H1 (cell line): ENCODE data around the gene GNAI1. TPM values are rescaled to one million over a fixed set of nuclear protein-coding genes. Genes with fewer than 3 reads are reported as not detected.
A peak's percentile ranks its signal among the peaks of the same experiment; 100 is the strongest.

Experiments used
- BACH1 ChIP-seq: IDR thresholded peaks from 2 replicates; pipeline ENCODE4 v1.6.1; 2012; ENCODE audit warnings: low read length, improper control_type of control experiment
- EZH2 ChIP-seq: fragments of 200-600 bp; sonication (generic); IDR thresholded peaks from 2 replicates; pipeline ENCODE4 v1.7.1; 2012; ENCODE audit warnings: low read depth, mild to moderate bottlenecking, moderate library complexity, low read length, inconsistent platforms; ENCODE audit not compliant: severe bottlenecking
- JUND ChIP-seq: IDR thresholded peaks from 2 replicates; pipeline ENCODE4 v1.6.1; 2011; ENCODE audit warnings: mild to moderate bottlenecking, improper control_type of control experiment, low read length
- MAFK ChIP-seq: IDR thresholded peaks from 2 replicates; pipeline ENCODE4 v1.6.1; 2012; ENCODE audit warnings: low read depth, mild to moderate bottlenecking, improper control_type of control experiment, low read length
- POLR2A ChIP-seq, 2 experiments: IDR thresholded peaks; 1 replicate in 1 of 2; 2 replicates in 1 of 2; pipeline ENCODE4 v1.6.1; 2011; ENCODE audit warnings: low read depth in 2 of 2, low read length in 2 of 2, mild to moderate bottlenecking in 2 of 2; ENCODE audit errors: control extremely low read depth in 1 of 2
- RAD21 ChIP-seq, 2 experiments: IDR thresholded peaks in 1 of 2; conservative IDR thresholded peaks in 1 of 2; 2 replicates each; pipeline ENCODE4 v1.6.1; 2011; ENCODE audit warnings: low read depth in 2 of 2, low read length in 2 of 2, improper control_type of control experiment in 1 of 2, inconsistent platforms in 1 of 2, mild to moderate bottlenecking in 1 of 2, moderate library complexity in 1 of 2
- RBBP5 ChIP-seq: IDR thresholded peaks from 2 replicates; pipeline ENCODE4 v1.7.1; 2012; ENCODE audit warnings: low read depth, mild to moderate bottlenecking, inconsistent platforms, low read length, moderate library complexity, borderline replicate concordance
- SIX5 ChIP-seq: IDR thresholded peaks from 2 replicates; pipeline ENCODE4 v1.6.1; 2011; ENCODE audit warnings: mild to moderate bottlenecking, low read depth, low read length
- TAF7 ChIP-seq: optimal IDR thresholded peaks from 2 replicates; pipeline ENCODE3; 2011; ENCODE audit warnings: low read depth, mild to moderate bottlenecking, inconsistent platforms, low read length, moderate library complexity, borderline replicate concordance
- TBP ChIP-seq: IDR thresholded peaks from 2 replicates; pipeline ENCODE4 v1.6.1; 2011; ENCODE audit warnings: low read depth, low read length, improper control_type of control experiment
- polyA plus RNA-seq, 7 experiments: library from polyadenylated mRNA; depleted of rRNA in 3 of 7; stranded (reverse) in 5 of 7; unstranded in 2 of 7; fragments of >200 nt in 5 of 7; fragments of 200-250 nt in 2 of 7; gene quantifications; 1 replicate in 5 of 7; 2 replicates in 1 of 7; 4 replicates in 1 of 7; pipeline versions ENCODE4 v1.2.1 to v1.2.3, GENCODE V29; 2011 to 2013; ENCODE audit warnings: missing spikeins in 2 of 7, mixed read lengths in 2 of 7
- total RNA-seq: library from RNA; stranded (reverse); fragmentation: NEBNext Ultra II Directional; extraction: Animal tissue kit (Norgen Biotek cat#: 25700); gene quantifications from 2 replicates; pipeline ENCODE4 v1.2.1, GENCODE V29; 2021
- TF ChIP-seq, protein P1 (sequence below), 3 experiments: IDR thresholded peaks; 1 replicate in 2 of 3; 2 replicates in 1 of 3; pipeline versions ENCODE4 v1.5.1 to v1.6.1; 2011; ENCODE audit warnings: low read length in 3 of 3, mild to moderate bottlenecking in 3 of 3, inconsistent platforms in 2 of 3, low read depth in 1 of 3, moderate library complexity in 1 of 3; ENCODE audit not compliant: insufficient read depth in 1 of 3; ENCODE audit errors: control extremely low read depth in 1 of 3
- TF ChIP-seq, protein P2 (sequence below): IDR thresholded peaks from 2 replicates; pipeline ENCODE4 v1.6.1; 2012; ENCODE audit warnings: low read length, inconsistent platforms

The GNAI1 gene
- total and polyA plus RNA-seq, 2 of the 8 experiments (the other 6 are each of a cell fraction or from before 2014, with no cell fraction given) = 8.0 to 29.5 TPM

DNA sequence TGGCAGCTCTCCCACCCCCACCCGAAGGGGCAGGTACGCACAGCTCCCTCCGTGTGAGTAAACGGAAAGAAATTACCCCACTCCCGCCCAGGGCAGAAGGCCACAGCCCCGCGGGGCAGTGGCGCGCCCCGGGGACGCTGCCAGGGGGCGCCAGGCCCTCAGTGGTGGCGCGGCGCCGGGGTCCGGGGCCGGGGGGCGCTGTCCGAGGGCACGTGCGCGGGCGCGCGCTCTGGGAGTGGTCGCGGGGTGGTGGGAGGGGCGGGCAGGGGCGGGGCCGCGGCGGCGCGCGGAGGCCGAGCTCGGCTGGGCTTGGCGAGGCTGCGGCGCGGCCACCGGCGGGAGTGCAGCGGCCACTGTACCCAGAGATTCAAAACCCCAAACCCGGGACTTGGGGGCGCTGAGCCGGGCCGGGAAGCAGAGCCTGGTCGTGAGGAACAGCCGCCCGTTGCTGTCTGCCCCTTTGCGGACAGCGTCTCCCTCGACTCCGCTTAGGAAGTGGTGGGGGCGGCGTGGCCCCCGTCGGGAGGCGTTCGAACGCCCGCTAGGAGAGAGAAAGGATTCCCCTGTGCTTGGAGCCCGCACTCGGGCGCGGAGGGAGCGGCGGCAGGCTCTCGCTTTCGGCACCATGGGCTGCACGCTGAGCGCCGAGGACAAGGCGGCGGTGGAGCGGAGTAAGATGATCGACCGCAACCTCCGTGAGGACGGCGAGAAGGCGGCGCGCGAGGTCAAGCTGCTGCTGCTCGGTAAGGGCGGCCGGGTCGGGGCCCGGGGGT, at the start of gene GNAI1 (continued):
- TF ChIP-seq, protein P1, sequence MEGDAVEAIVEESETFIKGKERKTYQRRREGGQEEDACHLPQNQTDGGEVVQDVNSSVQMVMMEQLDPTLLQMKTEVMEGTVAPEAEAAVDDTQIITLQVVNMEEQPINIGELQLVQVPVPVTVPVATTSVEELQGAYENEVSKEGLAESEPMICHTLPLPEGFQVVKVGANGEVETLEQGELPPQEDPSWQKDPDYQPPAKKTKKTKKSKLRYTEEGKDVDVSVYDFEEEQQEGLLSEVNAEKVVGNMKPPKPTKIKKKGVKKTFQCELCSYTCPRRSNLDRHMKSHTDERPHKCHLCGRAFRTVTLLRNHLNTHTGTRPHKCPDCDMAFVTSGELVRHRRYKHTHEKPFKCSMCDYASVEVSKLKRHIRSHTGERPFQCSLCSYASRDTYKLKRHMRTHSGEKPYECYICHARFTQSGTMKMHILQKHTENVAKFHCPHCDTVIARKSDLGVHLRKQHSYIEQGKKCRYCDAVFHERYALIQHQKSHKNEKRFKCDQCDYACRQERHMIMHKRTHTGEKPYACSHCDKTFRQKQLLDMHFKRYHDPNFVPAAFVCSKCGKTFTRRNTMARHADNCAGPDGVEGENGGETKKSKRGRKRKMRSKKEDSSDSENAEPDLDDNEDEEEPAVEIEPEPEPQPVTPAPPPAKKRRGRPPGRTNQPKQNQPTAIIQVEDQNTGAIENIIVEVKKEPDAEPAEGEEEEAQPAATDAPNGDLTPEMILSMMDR (IDR thresholded peaks at IDR 0.05; ENCODE audit: control extremely low read depth in 1 of 3, insufficient read depth in 1 of 3, low read depth in 1 of 3, low read length in 3 of 3) = peak; percentile 48 to 88 (median 58)
- TF ChIP-seq POLR2A (IDR thresholded peaks at IDR 0.05; ENCODE audit: control extremely low read depth in 1 of 2, low read depth in 2 of 2, low read length in 2 of 2) (peak; percentile 24 to 61; a peak in 2 of 3 replicates), TBP (peak; percentile 14; the same call in 1 of the 2 replicates), RBBP5 (peak; percentile 86), MAFK (no peak), RAD21 (IDR thresholded peaks at IDR 0.05 in 1 of 2, conservative IDR thresholded peaks at IDR 0.05 in 1 of 2; ENCODE audit: low read depth in 2 of 2, low read length in 2 of 2) (peak; percentile 59 to 81), BACH1 (peak; percentile 61), TAF7 (peak; percentile 42), EZH2 (no peak), JUND (no peak), SIX5 (no peak)
- TF ChIP-seq, protein P2, sequence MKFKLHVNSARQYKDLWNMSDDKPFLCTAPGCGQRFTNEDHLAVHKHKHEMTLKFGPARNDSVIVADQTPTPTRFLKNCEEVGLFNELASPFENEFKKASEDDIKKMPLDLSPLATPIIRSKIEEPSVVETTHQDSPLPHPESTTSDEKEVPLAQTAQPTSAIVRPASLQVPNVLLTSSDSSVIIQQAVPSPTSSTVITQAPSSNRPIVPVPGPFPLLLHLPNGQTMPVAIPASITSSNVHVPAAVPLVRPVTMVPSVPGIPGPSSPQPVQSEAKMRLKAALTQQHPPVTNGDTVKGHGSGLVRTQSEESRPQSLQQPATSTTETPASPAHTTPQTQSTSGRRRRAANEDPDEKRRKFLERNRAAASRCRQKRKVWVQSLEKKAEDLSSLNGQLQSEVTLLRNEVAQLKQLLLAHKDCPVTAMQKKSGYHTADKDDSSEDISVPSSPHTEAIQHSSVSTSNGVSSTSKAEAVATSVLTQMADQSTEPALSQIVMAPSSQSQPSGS = no peak
